ENCODE data around the gene DLGAP4.

DNA sequence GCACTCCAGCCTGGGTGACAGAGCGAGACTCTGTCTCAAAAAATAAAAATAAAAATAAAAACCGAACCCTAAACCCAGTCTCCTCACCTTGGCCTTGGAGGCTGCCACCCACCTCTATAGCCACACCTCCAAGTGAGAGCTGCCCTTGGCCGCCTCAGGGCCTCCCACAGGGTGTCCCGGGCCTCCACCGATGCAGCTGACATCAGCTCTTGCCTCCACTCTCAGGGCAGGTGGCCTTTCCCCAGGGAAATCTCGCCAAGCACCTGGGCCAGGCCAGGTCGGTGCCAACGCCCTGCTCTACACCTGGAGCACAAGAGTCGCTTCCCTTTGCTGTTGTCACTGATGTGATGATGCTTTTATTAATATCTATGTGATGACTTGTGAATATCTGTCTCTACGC, 226.2 kb downstream of the DLGAP4 start:
- TF ChIP-seq, protein P1, sequence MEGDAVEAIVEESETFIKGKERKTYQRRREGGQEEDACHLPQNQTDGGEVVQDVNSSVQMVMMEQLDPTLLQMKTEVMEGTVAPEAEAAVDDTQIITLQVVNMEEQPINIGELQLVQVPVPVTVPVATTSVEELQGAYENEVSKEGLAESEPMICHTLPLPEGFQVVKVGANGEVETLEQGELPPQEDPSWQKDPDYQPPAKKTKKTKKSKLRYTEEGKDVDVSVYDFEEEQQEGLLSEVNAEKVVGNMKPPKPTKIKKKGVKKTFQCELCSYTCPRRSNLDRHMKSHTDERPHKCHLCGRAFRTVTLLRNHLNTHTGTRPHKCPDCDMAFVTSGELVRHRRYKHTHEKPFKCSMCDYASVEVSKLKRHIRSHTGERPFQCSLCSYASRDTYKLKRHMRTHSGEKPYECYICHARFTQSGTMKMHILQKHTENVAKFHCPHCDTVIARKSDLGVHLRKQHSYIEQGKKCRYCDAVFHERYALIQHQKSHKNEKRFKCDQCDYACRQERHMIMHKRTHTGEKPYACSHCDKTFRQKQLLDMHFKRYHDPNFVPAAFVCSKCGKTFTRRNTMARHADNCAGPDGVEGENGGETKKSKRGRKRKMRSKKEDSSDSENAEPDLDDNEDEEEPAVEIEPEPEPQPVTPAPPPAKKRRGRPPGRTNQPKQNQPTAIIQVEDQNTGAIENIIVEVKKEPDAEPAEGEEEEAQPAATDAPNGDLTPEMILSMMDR (conservative IDR thresholded peaks at IDR 0.05; ENCODE audit: low read depth, low read length): no peak
- TF ChIP-seq EZH2 (IDR thresholded peaks at IDR 0.05; ENCODE audit: borderline replicate concordance, low read depth, low read length, poor library complexity, severe bottlenecking): no peak

All from A673 (cell line).